Effector memory CD4-positive, alpha-beta T cell (primary cell): ENCODE results near the gene PLEKHA6.

Source experiments
- DNase-seq, 3 donors: peaks; one replicate each; pipeline ENCODE4 v3.0.0-alpha.2; 2020
- H3K27ac ChIP-seq: 2 replicates; pipeline ENCODE4 v1.7.0; 2013; ENCODE audit warnings: mild to moderate bottlenecking, low read length, moderate library complexity; ENCODE audit not compliant: insufficient read depth, poor library complexity, severe bottlenecking
- H3K27me3 ChIP-seq: replicated peaks from 2 replicates; pipeline ENCODE4 v1.7.0; 2013; ENCODE audit warnings: mild to moderate bottlenecking, low read length; ENCODE audit not compliant: insufficient read depth, control insufficient read depth, poor library complexity, severe bottlenecking
- H3K36me3 ChIP-seq: 2 replicates; pipeline ENCODE4 v1.7.0; 2013; ENCODE audit warnings: mild to moderate bottlenecking, low read length, moderate library complexity; ENCODE audit not compliant: control insufficient read depth, insufficient read depth
- H3K4me1 ChIP-seq: 2 replicates; pipeline ENCODE4 v1.7.0; 2013; ENCODE audit warnings: low read length, mild to moderate bottlenecking; ENCODE audit not compliant: control insufficient read depth, insufficient read depth, poor library complexity, severe bottlenecking
- H3K4me3 ChIP-seq: 2 replicates; pipeline ENCODE4 v1.7.0; 2013; ENCODE audit warnings: low read length, low read depth, mild to moderate bottlenecking; ENCODE audit not compliant: insufficient read depth, poor library complexity, severe bottlenecking
- H3K9me3 ChIP-seq: 2 replicates; pipeline ENCODE4 v1.7.0; 2013; ENCODE audit warnings: mild to moderate bottlenecking, low read length, moderate library complexity; ENCODE audit not compliant: control insufficient read depth

PLEKHA6 gene

GRCh38 chr1:204259196-204259595, 100.5 kb downstream of the PLEKHA6 start:
- H3K36me3 ChIP-seq: no peaks in the 10 kb centered on the region
- H3K27me3 ChIP-seq: no peaks in the 10 kb centered on the region
- H3K4me3 ChIP-seq: no peak overlapping the region
- no peak for DNase-seq
- no peaks in the 10 kb centered on the region for H3K9me3 ChIP-seq
- no peak overlapping the region for H3K27ac ChIP-seq
- H3K4me1 ChIP-seq: no peaks in the 10 kb centered on the region

DNA sequence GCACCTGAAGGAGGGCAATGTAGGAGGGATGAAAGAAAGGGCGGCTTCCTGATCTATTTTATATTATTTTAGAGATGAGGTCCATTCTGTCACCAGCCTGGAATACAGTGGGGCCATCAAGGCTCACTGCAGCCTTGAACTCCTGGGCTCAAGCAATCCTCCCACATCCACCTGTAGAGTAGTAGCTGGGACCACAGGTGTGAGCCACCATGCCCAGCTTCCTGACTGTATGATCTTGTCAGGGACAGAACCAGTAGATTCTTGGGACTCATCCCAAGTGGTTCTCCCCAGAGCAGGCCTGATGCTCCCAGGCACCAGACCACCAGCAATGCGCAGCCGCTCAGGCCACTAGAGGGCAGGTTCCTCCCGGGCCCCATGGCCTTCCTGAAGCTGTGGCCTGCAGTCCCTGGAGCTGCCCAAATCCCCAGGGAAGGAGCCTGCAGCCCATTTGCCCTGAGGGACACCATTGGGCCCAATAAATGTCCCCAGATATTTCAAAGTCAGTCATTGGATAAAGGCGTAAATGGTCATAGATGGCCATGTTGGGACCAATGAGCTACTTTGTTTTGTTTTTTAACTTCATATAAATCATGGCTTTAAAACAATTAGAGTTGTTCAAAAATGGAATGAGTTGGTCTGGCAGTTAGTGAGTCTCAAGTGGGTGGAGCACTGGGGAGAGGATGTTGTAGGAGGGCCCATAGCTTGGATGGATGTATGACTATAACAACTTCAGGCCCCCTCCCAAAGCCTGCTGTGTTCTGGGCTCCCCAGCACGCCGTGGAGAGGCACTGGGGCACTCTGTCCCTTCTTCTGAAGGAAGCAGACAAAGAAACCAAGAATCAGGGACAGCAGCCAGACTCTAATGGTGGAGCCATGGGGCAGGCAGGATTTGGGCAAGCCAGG, 101.3 kb downstream of the PLEKHA6 start:
- Histone ChIP-seq H3K27ac (no peak overlapping the region), H3K27me3 (no peaks in the 10 kb centered on the region), H3K4me1 (no peaks in the 10 kb centered on the region), H3K4me3 (no peak overlapping the region), H3K9me3 (no peaks in the 10 kb centered on the region), H3K36me3 (no peaks in the 10 kb centered on the region)
- DNase-seq: no peak

- Histone ChIP-seq H3K27me3 (no peaks in the 10 kb centered on the region), H3K9me3 (no peaks in the 10 kb centered on the region), H3K4me1 (no peaks in the 10 kb centered on the region), H3K4me3 (no peak overlapping the region), H3K27ac (no peak overlapping the region), H3K36me3 (no peaks in the 10 kb centered on the region)
- no peak for DNase-seq
Measured at GRCh38 chr1:204257446-204257845, 102.3 kb downstream of the PLEKHA6 start.

DNA sequence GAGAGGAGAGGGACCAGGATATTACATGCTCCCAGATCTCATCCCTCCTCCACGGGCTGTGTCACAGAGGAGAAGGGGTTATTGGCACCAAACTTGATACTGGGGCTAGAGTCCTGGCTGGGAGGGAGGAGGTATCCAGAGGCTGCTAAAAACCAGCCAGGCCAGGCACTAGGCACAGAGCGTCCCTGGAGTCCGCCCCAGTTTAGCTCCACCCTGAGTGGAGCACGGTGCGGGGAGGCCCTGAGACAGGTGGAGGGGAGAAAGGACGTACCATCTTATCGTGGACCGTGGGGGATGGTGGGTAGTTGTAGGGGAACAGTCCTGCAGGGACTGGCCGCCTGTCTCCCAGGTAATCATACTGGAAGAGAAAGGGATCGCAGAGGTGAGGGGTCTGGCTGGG, 103.2 kb downstream of the PLEKHA6 start:
- H3K4me3 ChIP-seq: no peak overlapping the region
- no peaks in the 10 kb centered on the region for H3K27me3 ChIP-seq
- H3K9me3 ChIP-seq: no peaks in the 10 kb centered on the region
- no peaks in the 10 kb centered on the region for H3K4me1 ChIP-seq
- DNase-seq: no peak
- no peak overlapping the region for H3K27ac ChIP-seq
- no peaks in the 10 kb centered on the region for H3K36me3 ChIP-seq

DNA sequence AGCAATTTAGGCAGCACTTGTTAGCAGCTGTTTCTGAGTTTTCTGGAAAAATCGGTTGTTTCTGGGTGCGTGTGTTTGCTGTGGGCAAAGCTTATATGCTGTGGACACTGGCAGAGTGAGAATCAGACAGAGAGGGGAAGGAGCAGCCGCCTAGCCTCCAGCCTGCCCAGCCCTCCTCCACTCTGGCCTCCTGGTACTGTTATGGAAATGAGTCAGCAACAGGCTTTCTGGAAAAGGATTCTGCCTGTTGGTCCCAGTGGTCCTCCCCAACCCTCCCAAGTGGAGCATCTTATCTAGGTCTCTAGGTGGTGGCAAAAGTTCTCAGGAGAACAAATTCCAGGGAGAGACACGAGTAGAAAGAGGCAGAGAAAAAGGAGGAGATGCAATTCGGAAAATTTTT, 103.8 kb downstream of the PLEKHA6 start:
- no peaks in the 10 kb centered on the region for H3K36me3 ChIP-seq
- no peaks in the 10 kb centered on the region for H3K27me3 ChIP-seq
- H3K27ac ChIP-seq: no peak overlapping the region
- H3K9me3 ChIP-seq: no peaks in the 10 kb centered on the region
- no peak overlapping the region for H3K4me3 ChIP-seq
- H3K4me1 ChIP-seq: no peaks in the 10 kb centered on the region
- no peak for DNase-seq

DNA sequence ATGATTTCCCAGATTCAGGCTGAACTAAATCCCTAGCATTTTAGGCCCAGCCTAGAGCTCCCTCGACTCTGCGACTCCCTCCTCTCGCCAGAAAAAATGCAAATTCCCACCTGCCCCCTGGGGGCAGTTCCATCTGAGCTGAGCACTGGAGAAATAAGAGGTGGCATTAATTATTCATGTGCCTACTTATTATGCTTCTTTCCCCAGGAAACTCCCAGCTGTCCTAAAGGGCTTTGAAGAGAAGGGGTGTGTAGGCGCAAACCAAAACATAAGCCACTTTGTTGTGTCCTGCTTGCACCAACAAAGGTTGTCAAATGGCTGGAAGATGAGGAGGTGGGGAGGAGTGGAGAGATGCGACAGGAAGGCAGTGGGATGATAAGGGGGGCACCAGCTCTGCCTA, 104.5 kb downstream of the PLEKHA6 start:
- Histone ChIP-seq H3K36me3 (no peaks in the 10 kb centered on the region), H3K9me3 (no peaks in the 10 kb centered on the region), H3K27ac (no peak overlapping the region), H3K27me3 (no peaks in the 10 kb centered on the region), H3K4me1 (no peaks in the 10 kb centered on the region), H3K4me3 (no peak overlapping the region)
- DNase-seq: no peak

DNA sequence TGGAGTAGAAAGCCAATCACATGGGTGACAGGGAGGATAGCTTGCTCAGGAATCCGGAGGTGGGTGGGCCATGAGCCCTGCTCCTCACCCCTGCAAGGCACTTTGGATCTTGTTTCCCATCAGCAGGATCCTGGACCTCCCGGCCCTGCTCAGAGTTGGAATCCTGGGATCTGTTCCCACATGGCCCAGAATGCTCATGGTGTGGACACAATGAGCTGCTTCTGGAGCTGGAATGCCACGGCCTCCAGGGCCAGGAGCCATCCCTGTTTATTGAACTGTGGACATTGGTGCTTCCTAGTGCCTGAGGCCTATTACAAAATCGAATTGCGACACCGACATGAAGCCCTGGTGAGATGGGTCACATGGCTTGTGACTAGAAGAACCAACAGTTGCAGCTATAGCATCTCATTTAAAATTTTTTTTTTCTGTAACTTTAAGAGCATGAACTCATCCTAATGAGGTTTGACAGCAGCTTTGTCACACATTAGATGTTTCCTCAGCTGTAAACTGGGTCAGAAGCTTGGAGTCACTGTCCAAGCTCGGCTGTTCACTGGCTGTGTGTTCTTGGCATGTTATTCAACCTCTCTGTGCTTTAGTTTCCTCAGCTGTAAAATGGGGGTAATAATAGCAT, 105.6 kb downstream of the PLEKHA6 start:
- Histone ChIP-seq H3K27ac (no peak overlapping the region), H3K36me3 (no peaks in the 10 kb centered on the region), H3K4me1 (no peaks in the 10 kb centered on the region), H3K9me3 (no peaks in the 10 kb centered on the region), H3K27me3 (no peaks in the 10 kb centered on the region), H3K4me3 (no peak overlapping the region)
- DNase-seq: no peak

DNA sequence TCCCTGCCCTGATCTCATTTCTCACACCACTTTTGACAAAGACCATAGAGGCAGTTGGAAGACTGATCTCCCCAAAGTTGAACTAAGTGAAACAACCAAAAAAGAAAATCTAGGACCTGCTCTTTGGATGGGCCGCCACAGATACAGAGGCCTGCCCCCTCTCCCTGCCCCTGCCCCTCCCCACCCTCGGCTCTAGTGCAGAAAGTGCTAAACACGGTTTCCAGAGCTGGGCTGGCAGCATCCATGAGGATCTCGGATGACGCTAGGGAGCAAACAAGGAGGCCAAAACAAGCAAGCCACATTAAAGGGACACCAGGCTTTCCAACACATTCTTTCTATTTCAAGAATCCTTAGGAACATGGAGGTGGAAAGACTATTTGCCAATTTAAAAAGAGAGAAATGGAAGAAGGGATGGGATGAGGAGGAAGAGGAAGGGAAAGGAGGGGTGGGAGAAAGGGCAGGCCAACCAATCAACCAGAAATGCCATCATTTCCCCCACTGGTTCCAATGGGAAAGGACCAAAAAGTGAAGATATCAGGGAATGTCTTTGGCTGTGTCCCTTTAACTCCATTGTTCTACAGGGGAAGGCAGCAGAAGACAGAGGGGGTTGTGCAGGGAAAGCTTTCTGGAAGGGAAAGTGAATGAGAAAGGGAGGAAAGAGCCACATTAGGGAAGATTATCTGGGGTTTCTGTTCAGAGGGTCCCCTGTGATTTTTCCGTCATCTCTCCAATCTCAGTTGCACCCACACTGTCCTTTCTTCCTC, 107.6 kb downstream of the PLEKHA6 start:
- no peak for DNase-seq
- Histone ChIP-seq H3K4me1 (no peaks in the 10 kb centered on the region), H3K27ac (no peak overlapping the region), H3K9me3 (no peaks in the 10 kb centered on the region), H3K27me3 (no peaks in the 10 kb centered on the region), H3K4me3 (no peak overlapping the region), H3K36me3 (no peaks in the 10 kb centered on the region)

GRCh38 chr1:204251286-204251685, 108.4 kb downstream of the PLEKHA6 start:
- H3K9me3 ChIP-seq: no peaks in the 10 kb centered on the region
- no peaks in the 10 kb centered on the region for H3K4me1 ChIP-seq
- H3K27me3 ChIP-seq: no peaks in the 10 kb centered on the region
- DNase-seq: no peak
- no peak overlapping the region for H3K4me3 ChIP-seq
- no peak overlapping the region for H3K27ac ChIP-seq
- no peaks in the 10 kb centered on the region for H3K36me3 ChIP-seq
